SH-SY5Y (cell line): ENCODE results near the gene HIVEP1.

Source experiments
- GATA2 ChIP-seq: IDR thresholded peaks from 2 replicates; pipeline ENCODE4 v1.6.1; 2011; ENCODE audit warnings: mild to moderate bottlenecking, low read depth, low read length
- GATA3 ChIP-seq: IDR thresholded peaks from 2 replicates; pipeline ENCODE4 v1.6.1; 2011; ENCODE audit warnings: low read depth, mild to moderate bottlenecking, low read length, moderate library complexity

DNA sequence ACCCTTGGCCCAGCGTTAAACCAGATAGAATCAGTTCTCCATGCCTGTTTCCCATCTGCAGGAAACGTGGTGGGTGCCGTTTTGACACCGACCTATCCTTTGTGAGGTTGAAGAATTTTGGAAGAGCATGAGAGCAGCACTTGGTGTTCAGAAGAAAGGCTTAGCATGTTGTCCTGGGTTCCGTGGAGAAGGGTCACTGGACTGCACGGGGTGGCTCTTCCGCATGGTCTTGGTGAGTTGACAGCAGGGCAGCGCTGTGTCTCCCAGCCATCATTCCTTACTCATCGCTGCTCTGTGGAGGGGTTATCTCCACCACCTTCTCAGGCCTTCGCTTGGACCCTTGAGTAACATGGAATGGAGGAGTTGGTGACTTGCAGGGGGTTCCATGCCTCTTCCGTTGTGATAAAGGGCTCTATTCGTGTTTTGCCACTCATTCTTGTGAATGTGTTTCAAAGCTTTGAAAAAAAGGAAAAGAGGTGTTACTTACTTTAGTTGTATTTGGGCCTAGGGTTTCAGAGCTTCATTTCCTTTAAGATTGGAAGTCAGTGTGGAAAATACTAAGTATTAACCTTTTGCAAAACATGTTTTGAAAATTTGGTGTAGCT is 8.2 kb downstream of the HIVEP1 start:
- no peak for TF ChIP-seq GATA2
- TF ChIP-seq GATA3, result no peak
